Testis (tissue), 3 donors: ENCODE data around the gene RNF157. TPM values are rescaled to one million over a fixed set of nuclear protein-coding genes. Genes with fewer than 3 reads are reported as not detected.
"Not testable (repeated sequence)": the region's sequence is repeated elsewhere in the genome, so short reads cannot be mapped to it uniquely, and the experiment has no call there.

ENCODE experiments used
- DNase-seq: peaks from one replicate; pipeline ENCODE4 v3.0.0-alpha.2; 2019
- H3K27ac ChIP-seq, 2 donors: fragments of 200-600 bp; sonication (generic); one replicate each; pipeline ENCODE4 v1.5.1; 2019
- H3K27me3 ChIP-seq: fragments of 200-600 bp; sonication (generic); one replicate; pipeline ENCODE4 v1.5.1; 2019
- H3K36me3 ChIP-seq: fragments of 200-600 bp; sonication (generic); one replicate; pipeline ENCODE4 v1.5.1; 2017; ENCODE audit warnings: low read depth; ENCODE audit errors: missing control alignments
- H3K4me1 ChIP-seq: fragments of 200-600 bp; sonication (generic); one replicate; pipeline ENCODE4 v1.5.1; 2019
- H3K4me3 ChIP-seq, 2 donors: fragments of 200-600 bp; sonication (generic); one replicate each; pipeline ENCODE4 v1.5.1; 2017 to 2019
- H3K9me3 ChIP-seq: fragments of 200-600 bp; sonication (generic); one replicate; pipeline ENCODE4 v1.5.1; 2017
- POLR2A ChIP-seq: fragments of 450-650 bp; IDR thresholded peaks from one replicate; pipeline ENCODE4 v1.6.1; 2017; ENCODE audit warnings: antibody characterized with exemption, mild to moderate bottlenecking, moderate library complexity
- WGBS, 2 donors: methylation state at CpG; one replicate each; pipeline ENCODE4 v1.1.5; 2018; 5-methylcytosine and 5-hydroxymethylcytosine counted together
- intact Hi-C: fragments of 100-400 bp; cut with DNase I; formaldehyde crosslinking; loops from one replicate; pipeline ENCODE4 v1.15.1; 2023; ENCODE audit warnings: low total_unique reads
- polyA plus RNA-seq: library from polyadenylated mRNA; stranded (reverse); fragments of 350-450 nt; fragmentation: Illumina TruSeq; extraction: RNeasy Lipid Tissue Mini Kit (QIAGEN cat#74804); gene quantifications from one replicate; pipeline ENCODE4 v1.2.3, GENCODE V29; 2014; ENCODE audit warnings: low read depth, low replicate concordance; ENCODE audit not compliant: insufficient read depth
- total RNA-seq, 2 donors: library from RNA; depleted of rRNA; stranded (reverse); fragments of >200 nt; gene quantifications; one replicate each; pipeline ENCODE4 v1.2.3, GENCODE V29; 2016
- TF ChIP-seq, protein P1 (sequence below), 3 experiments: fragments of 450-650 bp in 2 of 3; fragments of 200-600 bp in 1 of 3; sonication (generic) in 1 of 3; IDR thresholded peaks; one replicate each; pipeline ENCODE4 v1.5.1; 2016 to 2019; ENCODE audit warnings: antibody characterized with exemption in 3 of 3, mild to moderate bottlenecking in 2 of 3, moderate library complexity in 1 of 3

RNF157 gene
- total and polyA plus RNA-seq, 3 donors from 2014 or later, result 98.8 to 108 (median 101) TPM

DNA sequence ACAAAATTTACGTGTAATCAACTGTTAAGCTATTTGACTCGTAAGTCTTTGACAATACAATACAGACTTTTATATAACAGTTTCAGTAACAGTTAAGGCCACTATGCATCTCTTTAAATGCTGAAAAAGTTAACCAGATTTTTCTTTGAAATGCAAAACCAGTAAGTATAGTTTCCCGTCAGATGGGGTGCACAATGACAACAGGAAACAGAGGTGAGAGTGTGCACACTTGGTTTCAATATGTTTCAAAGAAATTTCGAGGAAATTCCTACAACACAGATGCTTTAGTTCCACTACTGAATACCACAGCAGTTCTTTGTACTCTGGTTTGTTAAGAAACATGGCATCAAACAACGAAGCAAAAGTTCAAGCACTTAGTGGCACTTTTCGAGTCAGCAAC, 48.4 kb downstream of the RNF157 start:
- 66 to 78% methylated on average over 6 of the region's 6 CpGs for WGBS, 2 donors
- Histone ChIP-seq H3K36me3 (no peaks in the 10 kb centered on the region), H3K27ac (no peak overlapping the region), H3K4me3 (no peak overlapping the region), H3K9me3 (no peaks in the 10 kb centered on the region), H3K27me3 (no peaks in the 10 kb centered on the region), H3K4me1 (peaks cover 10% of the 10 kb centered on the region)
- intact Hi-C loops, result no loop called here
- TF ChIP-seq, protein P1, sequence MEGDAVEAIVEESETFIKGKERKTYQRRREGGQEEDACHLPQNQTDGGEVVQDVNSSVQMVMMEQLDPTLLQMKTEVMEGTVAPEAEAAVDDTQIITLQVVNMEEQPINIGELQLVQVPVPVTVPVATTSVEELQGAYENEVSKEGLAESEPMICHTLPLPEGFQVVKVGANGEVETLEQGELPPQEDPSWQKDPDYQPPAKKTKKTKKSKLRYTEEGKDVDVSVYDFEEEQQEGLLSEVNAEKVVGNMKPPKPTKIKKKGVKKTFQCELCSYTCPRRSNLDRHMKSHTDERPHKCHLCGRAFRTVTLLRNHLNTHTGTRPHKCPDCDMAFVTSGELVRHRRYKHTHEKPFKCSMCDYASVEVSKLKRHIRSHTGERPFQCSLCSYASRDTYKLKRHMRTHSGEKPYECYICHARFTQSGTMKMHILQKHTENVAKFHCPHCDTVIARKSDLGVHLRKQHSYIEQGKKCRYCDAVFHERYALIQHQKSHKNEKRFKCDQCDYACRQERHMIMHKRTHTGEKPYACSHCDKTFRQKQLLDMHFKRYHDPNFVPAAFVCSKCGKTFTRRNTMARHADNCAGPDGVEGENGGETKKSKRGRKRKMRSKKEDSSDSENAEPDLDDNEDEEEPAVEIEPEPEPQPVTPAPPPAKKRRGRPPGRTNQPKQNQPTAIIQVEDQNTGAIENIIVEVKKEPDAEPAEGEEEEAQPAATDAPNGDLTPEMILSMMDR (IDR thresholded peaks at IDR 0.05), result no peak
- TF ChIP-seq POLR2A, result no peak
- no peak for DNase-seq

DNA sequence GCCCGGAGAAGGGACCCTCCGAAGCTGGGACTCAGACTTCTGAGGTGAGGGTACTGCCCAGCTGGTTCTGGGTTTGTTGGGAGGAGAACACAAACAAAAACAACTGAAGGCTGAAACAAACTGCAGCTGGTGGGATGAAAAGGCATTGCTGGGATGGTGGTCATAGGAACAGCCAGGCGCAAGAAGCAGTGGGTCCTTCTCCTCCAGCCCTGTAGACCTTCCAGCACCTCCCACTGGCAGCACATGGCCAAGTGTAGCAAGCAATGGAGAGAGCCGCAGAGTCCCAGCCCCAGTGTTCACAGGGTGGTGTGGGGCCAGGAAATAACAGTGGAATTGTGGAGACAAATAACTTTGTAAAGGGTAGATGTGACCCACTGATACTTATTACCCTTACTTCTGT, 50.6 kb downstream of the RNF157 start:
- DNase-seq, result no peak
- 79 to 81% methylated on average over 4 of the region's 4 CpGs for WGBS, 2 donors
- no peaks in the 10 kb centered on the region for H3K9me3 ChIP-seq
- TF ChIP-seq POLR2A, result no peak
- TF ChIP-seq, protein P1 (IDR thresholded peaks at IDR 0.05), result no peak
- H3K27ac ChIP-seq, result peak overlapping the region in 1 of 2 donors; percentile 85
- H3K4me1 ChIP-seq, result peaks cover 8% of the 10 kb centered on the region
- H3K4me3 ChIP-seq, result no peak overlapping the region
- no peaks in the 10 kb centered on the region for H3K36me3 ChIP-seq
- intact Hi-C loops, result no loop called here
- no peaks in the 10 kb centered on the region for H3K27me3 ChIP-seq

DNA sequence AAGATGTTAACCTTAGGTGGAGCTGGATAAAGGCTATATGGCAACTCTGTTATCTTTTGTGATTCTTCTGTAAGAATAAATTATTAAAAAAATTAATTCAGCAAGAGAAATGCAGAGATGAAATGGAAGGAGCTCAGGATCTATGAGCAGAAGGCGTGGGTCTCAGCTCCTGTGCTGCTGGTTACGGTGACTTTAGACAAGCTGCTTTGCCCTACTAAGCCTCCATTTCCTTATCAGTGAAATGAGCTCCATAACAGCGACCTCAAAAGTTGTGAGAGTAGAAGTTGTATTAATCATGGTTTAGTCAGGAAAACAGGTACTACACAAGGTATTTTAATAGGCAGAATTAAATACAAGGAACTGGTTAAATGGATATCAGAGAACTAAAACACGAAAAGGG, 51.0 kb downstream of the RNF157 start:
- Histone ChIP-seq H3K27ac (peak overlapping the region in 1 of 2 donors; percentile 85), H3K4me3 (no peak overlapping the region), H3K4me1 (peaks cover 8% of the 10 kb centered on the region), H3K9me3 (no peaks in the 10 kb centered on the region), H3K27me3 (no peaks in the 10 kb centered on the region), H3K36me3 (no peaks in the 10 kb centered on the region)
- no peak for DNase-seq
- intact Hi-C loops, result no loop called here
- 57 to 63% methylated on average over 4 of the region's 4 CpGs for WGBS, 2 donors
- no peak for TF ChIP-seq POLR2A
- TF ChIP-seq, protein P1 (IDR thresholded peaks at IDR 0.05), result no peak

DNA sequence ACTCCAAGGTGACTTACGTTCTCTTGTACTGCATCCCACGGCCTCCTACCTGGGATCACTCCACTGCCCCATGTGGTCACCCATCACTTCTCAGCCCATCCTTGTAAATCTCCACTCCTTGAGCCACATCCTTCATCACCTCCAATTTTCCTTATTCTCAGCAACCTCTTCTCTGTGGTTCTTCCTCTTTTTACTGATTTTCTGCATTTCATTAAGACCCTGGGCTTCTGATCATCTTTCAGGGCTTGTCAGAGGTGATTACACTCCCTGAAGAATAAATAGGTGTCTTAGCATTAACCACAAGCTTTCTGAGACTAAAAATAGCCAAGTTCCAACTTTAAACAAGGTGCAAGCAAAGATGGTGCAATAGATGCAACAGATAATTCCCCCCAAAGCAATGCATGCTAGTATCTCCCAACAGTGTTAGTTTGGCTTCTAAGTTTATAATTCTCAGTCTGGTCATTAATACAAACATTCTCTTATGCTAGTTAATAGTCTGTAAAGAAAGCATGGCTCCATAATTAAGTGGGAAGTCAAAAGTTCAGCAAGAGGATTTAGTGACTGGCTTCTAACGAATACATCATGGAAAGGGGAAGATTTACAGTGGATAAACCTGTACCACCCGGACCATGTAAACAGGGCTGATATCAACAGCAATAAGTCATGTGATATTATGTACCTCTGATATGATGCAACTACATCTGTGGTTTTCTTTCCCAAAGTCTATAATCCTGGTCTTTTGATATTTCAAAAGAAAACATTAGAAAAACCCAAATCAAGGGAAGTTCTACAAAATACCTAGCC, 51.9 kb downstream of the RNF157 start:
- no peak for DNase-seq
- peak overlapping the region in 1 of 2 donors; percentile 85 for H3K27ac ChIP-seq
- H3K36me3 ChIP-seq, result no peaks in the 10 kb centered on the region
- WGBS, 2 donors, result 57 to 66% methylated on average over 4 of the region's 4 CpGs
- H3K9me3 ChIP-seq, result no peaks in the 10 kb centered on the region
- no peak overlapping the region for H3K4me3 ChIP-seq
- H3K4me1 ChIP-seq, result peaks cover 8% of the 10 kb centered on the region
- no peaks in the 10 kb centered on the region for H3K27me3 ChIP-seq
- no peak for TF ChIP-seq POLR2A
- TF ChIP-seq, protein P1 (IDR thresholded peaks at IDR 0.05), result no peak
- intact Hi-C loops, result no loop called here

DNA sequence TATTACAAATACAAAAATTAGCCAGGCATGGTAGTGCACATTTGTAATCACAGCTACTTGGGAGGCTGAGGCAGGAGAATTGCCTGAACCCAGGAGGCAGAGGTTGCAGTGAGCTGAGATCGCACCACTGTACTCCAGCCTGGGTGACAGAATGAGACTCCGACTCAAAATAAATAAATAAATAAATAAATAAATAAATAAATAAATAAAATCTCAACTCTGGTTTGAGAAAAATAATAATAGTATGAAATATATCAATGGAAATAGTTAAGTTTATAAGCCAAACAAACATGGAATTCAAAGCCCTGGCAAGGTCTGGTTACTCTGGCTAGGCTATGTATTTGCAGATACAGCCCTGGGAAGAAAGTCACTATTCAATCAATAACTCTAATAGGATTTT, 53.5 kb downstream of the RNF157 start:
- intact Hi-C loops, H3K36me3 ChIP-seq, H3K9me3 ChIP-seq, DNase-seq, H3K4me1 ChIP-seq, H3K27ac ChIP-seq, H3K4me3 ChIP-seq, H3K27me3 ChIP-seq: not testable (repeated sequence)
- WGBS, 2 donors, result 95 to 97% methylated on average over 2 of the region's 2 CpGs
